ENCODE data around the gene PRKAR1B.

The PRKAR1B gene

GRCh38 chr7:672891-673290, 54.2 kb downstream of the PRKAR1B start:
- Histone ChIP-seq H3K4me2 (ENCODE audit: low read length, poor library complexity, severe bottlenecking) (no peak overlapping the region), H3K18ac (ENCODE audit: low read depth in 1 of 2, low read length in 2 of 2) (no peak overlapping the region), H4K8ac (ENCODE audit: low read length) (no peak overlapping the region), H3K27ac (ENCODE audit: low read length, poor library complexity, severe bottlenecking) (no peak overlapping the region), H2BK15ac (ENCODE audit: low read depth, poor library complexity, severe bottlenecking) (no peak overlapping the region), H3K4me1 (ENCODE audit: control insufficient read depth, insufficient read depth, low read depth, low read length) (no peaks in the 10 kb centered on the region), H3K4me3 (ENCODE audit: insufficient read depth in 1 of 2, low read depth in 1 of 2, low read length in 2 of 2) (no peak overlapping the region), H3K23ac (ENCODE audit: low read length in 2 of 2) (no peak overlapping the region), H3K9ac (ENCODE audit: low read length) (no peak overlapping the region), H3K79me1 (replicated peaks; ENCODE audit: low read length, poor library complexity, severe bottlenecking) (no peaks in the 10 kb centered on the region), H3K14ac (ENCODE audit: low read length in 2 of 2) (no peak overlapping the region), H4K91ac (ENCODE audit: low read length) (no peak overlapping the region), H2BK5ac (ENCODE audit: low read depth, low read length, poor library complexity, severe bottlenecking) (no peak overlapping the region), H3K9me3 (ENCODE audit: control insufficient read depth, low read length) (no peaks in the 10 kb centered on the region), H2BK120ac (ENCODE audit: low read depth, low read length) (no peak overlapping the region), H2AK5ac (ENCODE audit: low read length, severe bottlenecking) (no peak overlapping the region), H3K27me3 (ENCODE audit: control insufficient read depth in 1 of 2, insufficient read depth in 1 of 2, low read length in 2 of 2) (no peaks in the 10 kb centered on the region), H2BK12ac (ENCODE audit: low read length in 2 of 2) (no peak overlapping the region), H2AFZ (ENCODE audit: low read depth, low read length) (no peak overlapping the region), H3K36me3 (ENCODE audit: control insufficient read depth in 1 of 2, insufficient read depth in 2 of 2, low read depth in 1 of 2, low read length in 2 of 2) (peaks cover 0 to 28% of the 10 kb centered on the region in 2 experiments), H3K4ac (ENCODE audit: low read depth in 1 of 2, low read length in 2 of 2) (no peak overlapping the region)
- 89% methylated on average over 4 of the region's 8 CpGs for WGBS
- peak; percentile 16 for DNase-seq

- no peak for DNase-seq
- Histone ChIP-seq H3K14ac (ENCODE audit: low read length in 2 of 2) (no peak overlapping the region), H4K91ac (ENCODE audit: low read length) (no peak overlapping the region), H3K18ac (ENCODE audit: low read depth in 1 of 2, low read length in 2 of 2) (no peak overlapping the region), H4K8ac (ENCODE audit: low read length) (no peak overlapping the region), H3K36me3 (ENCODE audit: control insufficient read depth in 1 of 2, insufficient read depth in 2 of 2, low read depth in 1 of 2, low read length in 2 of 2) (peaks cover 0 to 25% of the 10 kb centered on the region in 2 experiments), H2BK15ac (ENCODE audit: low read depth, poor library complexity, severe bottlenecking) (no peak overlapping the region), H3K4me1 (ENCODE audit: control insufficient read depth, insufficient read depth, low read depth, low read length) (no peaks in the 10 kb centered on the region), H2BK5ac (ENCODE audit: low read depth, low read length, poor library complexity, severe bottlenecking) (no peak overlapping the region), H3K9ac (ENCODE audit: low read length) (no peak overlapping the region), H3K27me3 (ENCODE audit: control insufficient read depth in 1 of 2, insufficient read depth in 1 of 2, low read length in 2 of 2) (no peaks in the 10 kb centered on the region), H2AK5ac (ENCODE audit: low read length, severe bottlenecking) (no peak overlapping the region), H2BK12ac (ENCODE audit: low read length in 2 of 2) (no peak overlapping the region), H3K9me3 (ENCODE audit: control insufficient read depth, low read length) (no peaks in the 10 kb centered on the region), H3K4me3 (ENCODE audit: insufficient read depth in 1 of 2, low read depth in 1 of 2, low read length in 2 of 2) (no peak overlapping the region), H2BK120ac (ENCODE audit: low read depth, low read length) (no peak overlapping the region), H3K79me1 (replicated peaks; ENCODE audit: low read length, poor library complexity, severe bottlenecking) (no peaks in the 10 kb centered on the region), H3K23ac (ENCODE audit: low read length in 2 of 2) (no peak overlapping the region), H3K4me2 (ENCODE audit: low read length, poor library complexity, severe bottlenecking) (no peak overlapping the region), H3K27ac (ENCODE audit: low read length, poor library complexity, severe bottlenecking) (no peak overlapping the region), H3K4ac (ENCODE audit: low read depth in 1 of 2, low read length in 2 of 2) (no peak overlapping the region), H2AFZ (ENCODE audit: low read depth, low read length) (no peak overlapping the region)
- 85% methylated on average over 10 of the region's 10 CpGs for WGBS
Observed at GRCh38 chr7:671415-672042, 55.6 kb downstream of the PRKAR1B start.

GRCh38 chr7:670501-671390, 56.3 kb downstream of the PRKAR1B start:
- Histone ChIP-seq H2BK12ac (ENCODE audit: low read length in 2 of 2) (no peak overlapping the region), H2AFZ (ENCODE audit: low read depth, low read length) (no peak overlapping the region), H3K4me3 (ENCODE audit: insufficient read depth in 1 of 2, low read depth in 1 of 2, low read length in 2 of 2) (no peak overlapping the region), H3K36me3 (ENCODE audit: control insufficient read depth in 1 of 2, insufficient read depth in 2 of 2, low read depth in 1 of 2, low read length in 2 of 2) (peaks cover 0 to 28% of the 10 kb centered on the region in 2 experiments), H2BK120ac (ENCODE audit: low read depth, low read length) (no peak overlapping the region), H3K4me2 (ENCODE audit: low read length, poor library complexity, severe bottlenecking) (no peak overlapping the region), H2BK15ac (ENCODE audit: low read depth, poor library complexity, severe bottlenecking) (no peak overlapping the region), H4K91ac (ENCODE audit: low read length) (no peak overlapping the region), H3K27ac (ENCODE audit: low read length, poor library complexity, severe bottlenecking) (no peak overlapping the region), H3K9me3 (ENCODE audit: control insufficient read depth, low read length) (no peaks in the 10 kb centered on the region), H3K23ac (ENCODE audit: low read length in 2 of 2) (no peak overlapping the region), H3K18ac (ENCODE audit: low read depth in 1 of 2, low read length in 2 of 2) (no peak overlapping the region), H2BK5ac (ENCODE audit: low read depth, low read length, poor library complexity, severe bottlenecking) (no peak overlapping the region), H3K4ac (ENCODE audit: low read depth in 1 of 2, low read length in 2 of 2) (no peak overlapping the region), H3K4me1 (ENCODE audit: control insufficient read depth, insufficient read depth, low read depth, low read length) (peaks cover 2% of the 10 kb centered on the region), H3K14ac (ENCODE audit: low read length in 2 of 2) (no peak overlapping the region), H4K8ac (ENCODE audit: low read length) (no peak overlapping the region), H3K27me3 (ENCODE audit: control insufficient read depth in 1 of 2, insufficient read depth in 1 of 2, low read length in 2 of 2) (no peaks in the 10 kb centered on the region), H3K9ac (ENCODE audit: low read length) (no peak overlapping the region), H2AK5ac (ENCODE audit: low read length, severe bottlenecking) (no peak overlapping the region), H3K79me1 (replicated peaks; ENCODE audit: low read length, poor library complexity, severe bottlenecking) (no peaks in the 10 kb centered on the region)
- WGBS = 92% methylated on average over 54 of the region's 54 CpGs
- no peak for DNase-seq

GRCh38 chr7:668958-669357, 58.1 kb downstream of the PRKAR1B start:
- H3K4ac ChIP-seq (ENCODE audit: low read depth in 1 of 2, low read length in 2 of 2) = no peak overlapping the region
- H2BK120ac ChIP-seq (ENCODE audit: low read depth, low read length) = no peak overlapping the region
- H3K9ac ChIP-seq (ENCODE audit: low read length) = peak overlapping the region; percentile 83
- H3K36me3 ChIP-seq (ENCODE audit: control insufficient read depth in 1 of 2, insufficient read depth in 2 of 2, low read depth in 1 of 2, low read length in 2 of 2) = peaks cover 0 to 25% of the 10 kb centered on the region in 2 experiments
- no peak overlapping the region for H4K8ac ChIP-seq (ENCODE audit: low read length)
- H3K27ac ChIP-seq (ENCODE audit: low read length, poor library complexity, severe bottlenecking) = no peak overlapping the region
- H3K9me3 ChIP-seq (ENCODE audit: control insufficient read depth, low read length) = no peaks in the 10 kb centered on the region
- H3K27me3 ChIP-seq (ENCODE audit: control insufficient read depth in 1 of 2, insufficient read depth in 1 of 2, low read length in 2 of 2) = no peaks in the 10 kb centered on the region
- no peak overlapping the region for H2AK5ac ChIP-seq (ENCODE audit: low read length, severe bottlenecking)
- H4K91ac ChIP-seq (ENCODE audit: low read length) = no peak overlapping the region
- H3K4me2 ChIP-seq (ENCODE audit: low read length, poor library complexity, severe bottlenecking) = no peak overlapping the region
- H2BK12ac ChIP-seq (ENCODE audit: low read length in 2 of 2) = no peak overlapping the region
- peaks cover 14% of the 10 kb centered on the region for H3K4me1 ChIP-seq (ENCODE audit: control insufficient read depth, insufficient read depth, low read depth, low read length)
- H3K18ac ChIP-seq (ENCODE audit: low read depth in 1 of 2, low read length in 2 of 2) = no peak overlapping the region
- H2AFZ ChIP-seq (ENCODE audit: low read depth, low read length) = no peak overlapping the region
- DNase-seq = no peak
- H3K79me1 ChIP-seq (replicated peaks; ENCODE audit: low read length, poor library complexity, severe bottlenecking) = no peaks in the 10 kb centered on the region
- no peak overlapping the region for H3K23ac ChIP-seq (ENCODE audit: low read length in 2 of 2)
- no peak overlapping the region for H3K14ac ChIP-seq (ENCODE audit: low read length in 2 of 2)
- WGBS = 87% methylated on average over 3 of the region's 4 CpGs
- H2BK5ac ChIP-seq (ENCODE audit: low read depth, low read length, poor library complexity, severe bottlenecking) = no peak overlapping the region
- no peak overlapping the region for H2BK15ac ChIP-seq (ENCODE audit: low read depth, poor library complexity, severe bottlenecking)
- H3K4me3 ChIP-seq (ENCODE audit: insufficient read depth in 1 of 2, low read depth in 1 of 2, low read length in 2 of 2) = no peak overlapping the region
